HEK293 (cell line): Measurements from ENCODE around the gene QRFPR.
A peak's percentile ranks its signal among the peaks of the same experiment; 100 is the strongest.
"Not testable (repeated sequence)": the region's sequence is repeated elsewhere in the genome, so short reads cannot be mapped to it uniquely, and the experiment has no call there.

Experiments used
- CTCF ChIA-PET: fragments of 350-600 bp; formaldehyde crosslinking; extraction: SDS; loops from one replicate; lab custom pipeline; 2021; ENCODE audit warnings: antibody characterized with exemption; lab: Yijun Ruan, JAX
- POLR2A ChIA-PET: fragments of 300-600 bp; formaldehyde crosslinking; extraction: SDS; loops from one replicate; lab custom pipeline; 2020; ENCODE audit warnings: antibody characterized with exemption, inconsistent platforms; lab: Yijun Ruan, JAX
- H3K27ac ChIP-seq: fragments of 200-500 bp; sonication (Bioruptor generic); 2 replicates; pipeline ENCODE4 v1.5.1; 2014; ENCODE audit warnings: low read depth, low read length, control low read depth, inconsistent platforms; ENCODE audit errors: extremely low read depth
- H3K36me3 ChIP-seq, 2 experiments: fragments of 200-500 bp in 1 of 2; sonication (Bioruptor generic) in 1 of 2; 1 replicate in 1 of 2; 2 replicates in 1 of 2; pipeline ENCODE4 v1.5.1; 2014 to 2017; ENCODE audit warnings: inconsistent platforms in 2 of 2, low read length in 2 of 2; ENCODE audit not compliant: control insufficient read depth in 2 of 2, insufficient read depth in 1 of 2
- H3K4me1 ChIP-seq: fragments of 200-500 bp; sonication (Bioruptor generic); 2 replicates; pipeline ENCODE4 v1.5.1; 2014; ENCODE audit warnings: mild to moderate bottlenecking, low read length, inconsistent platforms; ENCODE audit not compliant: control insufficient read depth, insufficient read depth
- H3K4me3 ChIP-seq: 2 replicates; pipeline ENCODE4 v1.5.1; 2011; ENCODE audit warnings: low read depth, mild to moderate bottlenecking, control low read depth, low read length, moderate library complexity
- H3K9me3 ChIP-seq: fragments of 200-500 bp; sonication (Bioruptor generic); 2 replicates; pipeline ENCODE4 v1.5.1; 2014; ENCODE audit warnings: low read depth, low read length, inconsistent platforms; ENCODE audit not compliant: control insufficient read depth, insufficient read depth
- GLIS1 ChIP-seq: fragments of 450-650 bp; formaldehyde crosslinking; IDR thresholded peaks from 2 replicates; pipeline ENCODE4 v1.5.1; 2016; ENCODE audit warnings: missing biosample characterization, missing genetic modification characterization
- KLF1 ChIP-seq: fragments of 450-650 bp; formaldehyde crosslinking; IDR thresholded peaks from 2 replicates; pipeline ENCODE4 v1.5.1; 2016; ENCODE audit warnings: missing biosample characterization, missing genetic modification characterization
- KLF10 ChIP-seq: fragments of 450-650 bp; IDR thresholded peaks from 2 replicates; pipeline ENCODE4 v1.5.1; 2018; ENCODE audit warnings: missing biosample characterization, mild to moderate bottlenecking, missing genetic modification characterization
- PRDM1 ChIP-seq: fragments of 450-650 bp; formaldehyde crosslinking; IDR thresholded peaks from 2 replicates; pipeline ENCODE4; 2016; ENCODE audit warnings: missing biosample characterization, missing genetic modification characterization
- PRDM6 ChIP-seq: fragments of 450-650 bp; formaldehyde crosslinking; IDR thresholded peaks from 2 replicates; pipeline ENCODE4 v1.5.1; 2017; ENCODE audit warnings: missing biosample characterization, missing genetic modification characterization
- ZBTB20 ChIP-seq: fragments of 450-650 bp; formaldehyde crosslinking; IDR thresholded peaks from 2 replicates; pipeline ENCODE4 v1.5.1; 2016; ENCODE audit warnings: missing biosample characterization, missing genetic modification characterization
- ZBTB44 ChIP-seq: fragments of 450-650 bp; IDR thresholded peaks from 2 replicates; pipeline ENCODE4 v1.5.1; 2018; ENCODE audit warnings: missing biosample characterization, mild to moderate bottlenecking, missing genetic modification characterization
- ZIC2 ChIP-seq: fragments of 450-650 bp; formaldehyde crosslinking; IDR thresholded peaks from 2 replicates; pipeline ENCODE4 v1.5.1; 2016; ENCODE audit warnings: missing biosample characterization, missing genetic modification characterization
- ZNF155 ChIP-seq: fragments of 450-650 bp; formaldehyde crosslinking; IDR thresholded peaks from 2 replicates; pipeline ENCODE4 v1.5.1; 2016; ENCODE audit warnings: missing biosample characterization, missing genetic modification characterization
- ZNF2 ChIP-seq: fragments of 450-650 bp; formaldehyde crosslinking; IDR thresholded peaks from 2 replicates; pipeline ENCODE4 v1.5.1; 2016; ENCODE audit warnings: missing biosample characterization, missing genetic modification characterization
- ZNF324 ChIP-seq: fragments of 450-650 bp; formaldehyde crosslinking; IDR thresholded peaks from 2 replicates; pipeline ENCODE4 v1.5.1; 2016; ENCODE audit warnings: missing biosample characterization, missing genetic modification characterization
- ZNF391 ChIP-seq: fragments of 450-650 bp; formaldehyde crosslinking; IDR thresholded peaks from 2 replicates; pipeline ENCODE4 v1.5.1; 2016; ENCODE audit warnings: low read depth, missing biosample characterization, missing genetic modification characterization, borderline replicate concordance
- ZNF585B ChIP-seq: fragments of 450-650 bp; formaldehyde crosslinking; IDR thresholded peaks from 2 replicates; pipeline ENCODE4 v1.5.1; 2016; ENCODE audit warnings: missing biosample characterization, missing genetic modification characterization
- ZNF610 ChIP-seq: fragments of 450-650 bp; formaldehyde crosslinking; IDR thresholded peaks from 2 replicates; pipeline ENCODE4 v1.5.1; 2016; ENCODE audit warnings: missing biosample characterization, missing genetic modification characterization, borderline replicate concordance

The QRFPR gene

GRCh38 chr4:121411151-121411744, 30.4 kb upstream of the QRFPR start:
- no peak overlapping the region for H3K4me3 ChIP-seq
- H3K9me3 ChIP-seq: no peaks in the 10 kb centered on the region
- ChIA-PET POLR2A (no interaction called here), CTCF (interaction anchor here (0.9 kb wide), 1 partner anchor 12 kb away, joined by 3 read pairs; no protein-coding TSS in a partner anchor)
- H3K4me1 ChIP-seq: no peaks in the 10 kb centered on the region
- no peak overlapping the region for H3K27ac ChIP-seq
- no peaks in the 10 kb centered on the region for H3K36me3 ChIP-seq
- TF ChIP-seq GLIS1 (tag by site-specific recombination): peak; percentile 21; the same call in 1 of the 2 replicates
- TF ChIP-seq ZIC2: peak; percentile 93
- TF ChIP-seq KLF10 (tag by site-specific recombination): no peak

GRCh38 chr4:121408567-121408966, 27.7 kb upstream of the QRFPR start:
- POLR2A ChIA-PET, H3K9me3 ChIP-seq, H3K27ac ChIP-seq, H3K4me1 ChIP-seq, H3K36me3 ChIP-seq, H3K4me3 ChIP-seq: not testable (repeated sequence)
- CTCF ChIA-PET: interaction anchor here (0.6 kb wide), 1 partner anchor 1057 kb away, joined by 4 read pairs; no protein-coding TSS in a partner anchor

- Histone ChIP-seq H3K36me3 (no peaks in the 10 kb centered on the region), H3K4me1 (no peaks in the 10 kb centered on the region), H3K27ac (no peak overlapping the region), H3K4me3 (no peak overlapping the region), H3K9me3 (no peaks in the 10 kb centered on the region)
- CTCF ChIA-PET: interaction anchor here (0.7 kb wide), 1 partner anchor 34 kb away, joined by 3 read pairs; no protein-coding TSS in a partner anchor
- POLR2A ChIA-PET: no interaction called here
- no peak for TF ChIP-seq ZBTB44 (tag by site-specific recombination)
- no peak for TF ChIP-seq ZNF324
- no peak for TF ChIP-seq ZBTB20
- no peak for TF ChIP-seq KLF1 (tag by site-specific recombination)
- no peak for TF ChIP-seq PRDM6
- TF ChIP-seq ZNF391 (tag by site-specific recombination): no peak
- no peak for TF ChIP-seq PRDM1
Observed at GRCh38 chr4:121400632-121401031, 19.8 kb upstream of the QRFPR start.

GRCh38 chr4:121397941-121398601, 17.3 kb upstream of the QRFPR start:
- H3K27ac ChIP-seq: no peak overlapping the region
- no peaks in the 10 kb centered on the region for H3K36me3 ChIP-seq
- ChIA-PET POLR2A (no interaction called here), CTCF (interaction anchor here (0.5 to 1.2 kb wide), 2 partner anchors 27 to 205 kb away, joined by 3 to 5 read pairs; no protein-coding TSS in a partner anchor)
- H3K4me3 ChIP-seq: no peak overlapping the region
- TF ChIP-seq ZNF585B (tag by site-specific recombination): no peak
- no peak for TF ChIP-seq ZNF155 (tag by site-specific recombination)
- TF ChIP-seq ZNF610: no peak
- no peak for TF ChIP-seq ZNF2
- TF ChIP-seq ZIC2: no peak
- no peaks in the 10 kb centered on the region for H3K9me3 ChIP-seq
- H3K4me1 ChIP-seq: no peaks in the 10 kb centered on the region
